Spleen (tissue), 3 donors: Measurements from ENCODE around the gene ATP2B3.
A peak's percentile ranks its signal among the peaks of the same experiment; 100 is the strongest.

ENCODE experiments used
- POLR2A ChIP-seq, 3 donors: fragments of 450-650 bp; IDR thresholded peaks; one replicate each; pipeline ENCODE4 v1.5.1; 2017; ENCODE audit warnings: antibody characterized with exemption in 3 of 3, mild to moderate bottlenecking in 1 of 3
- POLR2AphosphoS5 ChIP-seq, 3 donors: sonication (generic); formaldehyde crosslinking; IDR thresholded peaks; one replicate each; pipeline ENCODE4 v1.5.1; 2017; ENCODE audit warnings: antibody characterized with exemption in 3 of 3

- TF ChIP-seq POLR2A (IDR thresholded peaks at IDR 0.05), result no peak
- TF ChIP-seq POLR2AphosphoS5 (IDR thresholded peaks at IDR 0.05), result peak in 1 of 3 donors; percentile 35
Measured at GRCh38 chrX:153485396-153486080, 31.9 kb upstream of the ATP2B3 start.
